Measurements from ENCODE around the gene MICALL1. TPM values are rescaled to one million over a fixed set of nuclear protein-coding genes. Genes with fewer than 3 reads are reported as not detected.

MICALL1 gene
- total and polyA plus RNA-seq, 7 donors = 8.4 to 109 (median 23.9) TPM

DNA sequence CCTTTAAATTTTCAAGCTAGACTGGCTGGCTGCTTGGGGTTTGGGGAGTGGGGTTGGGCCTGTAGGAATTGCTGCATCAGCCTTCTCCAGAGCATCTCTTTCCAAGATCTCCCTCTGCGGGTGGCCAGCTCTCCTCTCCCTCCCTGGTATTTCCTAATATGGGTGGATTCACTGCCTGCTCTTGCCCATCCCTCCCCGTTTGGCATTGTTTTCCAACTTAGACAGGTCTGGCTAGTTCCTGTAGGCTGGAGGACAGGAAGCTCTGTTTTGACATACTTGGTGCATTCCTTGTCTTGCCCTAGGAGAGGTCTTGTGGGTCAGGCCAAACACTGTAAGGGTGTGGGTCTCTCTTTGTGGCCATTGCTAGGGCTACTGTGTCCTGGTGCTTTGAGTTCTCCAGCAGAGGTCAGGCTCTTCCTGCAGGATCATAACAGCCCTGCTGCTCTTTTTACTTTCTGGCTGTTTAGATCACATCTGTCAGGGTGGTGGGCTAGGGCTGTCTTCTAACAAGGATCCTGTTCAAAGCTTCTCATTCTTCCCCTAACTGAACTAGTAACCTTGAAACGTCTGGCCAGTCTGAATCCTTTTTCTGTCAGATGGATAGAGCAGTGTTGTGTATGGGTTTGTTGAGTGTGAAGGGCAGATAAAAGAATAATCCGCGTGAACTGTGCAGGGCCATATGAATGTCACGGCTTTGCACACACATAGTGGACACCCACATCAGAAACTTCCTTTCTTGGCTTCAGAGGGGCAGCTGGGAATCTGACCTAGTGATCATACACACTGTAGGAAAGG, 18.3 kb upstream of the MICALL1 start:
- no peaks in the 10 kb centered on the region for H3K27me3 ChIP-seq
- intact Hi-C loops (cut with DNase I) = loop anchor here (1.0 kb wide), 1 partner anchor 46 kb away; no protein-coding TSS in a partner anchor
- peaks cover 0 to 23% (median 3%) of the 10 kb centered on the region in 4 donors for H3K36me3 ChIP-seq
- WGBS, 2 donors = 70 to 75% methylated on average over 6 of the region's 6 CpGs
- no peak overlapping the region for H3K4me3 ChIP-seq
- peak; percentile 91 for DNase-seq
- H3K4me1 ChIP-seq = peaks cover 0 to 84% (median 71%) of the 10 kb centered on the region in 4 donors
- TF ChIP-seq, protein P1, sequence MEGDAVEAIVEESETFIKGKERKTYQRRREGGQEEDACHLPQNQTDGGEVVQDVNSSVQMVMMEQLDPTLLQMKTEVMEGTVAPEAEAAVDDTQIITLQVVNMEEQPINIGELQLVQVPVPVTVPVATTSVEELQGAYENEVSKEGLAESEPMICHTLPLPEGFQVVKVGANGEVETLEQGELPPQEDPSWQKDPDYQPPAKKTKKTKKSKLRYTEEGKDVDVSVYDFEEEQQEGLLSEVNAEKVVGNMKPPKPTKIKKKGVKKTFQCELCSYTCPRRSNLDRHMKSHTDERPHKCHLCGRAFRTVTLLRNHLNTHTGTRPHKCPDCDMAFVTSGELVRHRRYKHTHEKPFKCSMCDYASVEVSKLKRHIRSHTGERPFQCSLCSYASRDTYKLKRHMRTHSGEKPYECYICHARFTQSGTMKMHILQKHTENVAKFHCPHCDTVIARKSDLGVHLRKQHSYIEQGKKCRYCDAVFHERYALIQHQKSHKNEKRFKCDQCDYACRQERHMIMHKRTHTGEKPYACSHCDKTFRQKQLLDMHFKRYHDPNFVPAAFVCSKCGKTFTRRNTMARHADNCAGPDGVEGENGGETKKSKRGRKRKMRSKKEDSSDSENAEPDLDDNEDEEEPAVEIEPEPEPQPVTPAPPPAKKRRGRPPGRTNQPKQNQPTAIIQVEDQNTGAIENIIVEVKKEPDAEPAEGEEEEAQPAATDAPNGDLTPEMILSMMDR (IDR thresholded peaks at IDR 0.05) = peak in 3 of 4 experiments; percentile 56 to 59 (median 58)
- TF ChIP-seq EP300 (IDR thresholded peaks at IDR 0.05) = no peak
- peak; percentile 32 to 63 (median 47) for TF ChIP-seq POLR2AphosphoS5 (IDR thresholded peaks at IDR 0.05)
- TF ChIP-seq POLR2A (IDR thresholded peaks at IDR 0.05) = no peak
- no peaks in the 10 kb centered on the region for H3K9me3 ChIP-seq
- H3K27ac ChIP-seq = peak overlapping the region; percentile 73 to 89 (median 83)

DNA sequence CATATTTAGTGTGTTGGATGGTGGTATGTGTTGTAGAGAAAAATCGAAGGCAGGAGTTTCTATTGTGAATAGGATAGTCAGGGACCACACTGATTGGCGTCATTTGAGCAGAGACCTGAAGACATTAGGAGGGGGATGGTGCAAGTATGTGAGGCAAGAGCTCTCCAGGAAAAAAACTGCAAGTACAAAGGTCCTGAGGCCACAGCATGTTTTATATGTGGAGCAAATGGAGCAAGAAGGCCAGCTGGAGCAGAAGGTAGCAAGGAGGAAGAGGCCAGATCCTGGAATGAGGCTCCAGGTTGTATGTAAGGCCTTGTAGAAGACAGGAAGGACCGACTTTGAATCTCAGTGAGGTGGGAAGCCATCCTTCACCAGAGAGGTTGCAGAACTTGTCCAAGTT, 14.2 kb upstream of the MICALL1 start:
- Histone ChIP-seq H3K27ac (peak overlapping the region; percentile 73 to 89 (median 83)), H3K9me3 (no peaks in the 10 kb centered on the region), H3K27me3 (no peaks in the 10 kb centered on the region), H3K4me3 (no peak overlapping the region), H3K36me3 (peaks cover 0 to 20% (median 3%) of the 10 kb centered on the region in 4 donors), H3K4me1 (peaks cover 0 to 91% (median 84%) of the 10 kb centered on the region in 4 donors)
- WGBS, 2 donors = 93% methylated on average over 3 of the region's 3 CpGs
- TF ChIP-seq POLR2A (IDR thresholded peaks at IDR 0.05) (no peak), POLR2AphosphoS5 (IDR thresholded peaks at IDR 0.05) (no peak), EP300 (IDR thresholded peaks at IDR 0.05) (no peak)
- TF ChIP-seq, protein P1 (IDR thresholded peaks at IDR 0.05) = no peak
- intact Hi-C loops (cut with DNase I) = loop anchor here (2.0 kb wide), 1 partner anchor 13 kb away; no protein-coding TSS in a partner anchor
- DNase-seq = no peak

DNA sequence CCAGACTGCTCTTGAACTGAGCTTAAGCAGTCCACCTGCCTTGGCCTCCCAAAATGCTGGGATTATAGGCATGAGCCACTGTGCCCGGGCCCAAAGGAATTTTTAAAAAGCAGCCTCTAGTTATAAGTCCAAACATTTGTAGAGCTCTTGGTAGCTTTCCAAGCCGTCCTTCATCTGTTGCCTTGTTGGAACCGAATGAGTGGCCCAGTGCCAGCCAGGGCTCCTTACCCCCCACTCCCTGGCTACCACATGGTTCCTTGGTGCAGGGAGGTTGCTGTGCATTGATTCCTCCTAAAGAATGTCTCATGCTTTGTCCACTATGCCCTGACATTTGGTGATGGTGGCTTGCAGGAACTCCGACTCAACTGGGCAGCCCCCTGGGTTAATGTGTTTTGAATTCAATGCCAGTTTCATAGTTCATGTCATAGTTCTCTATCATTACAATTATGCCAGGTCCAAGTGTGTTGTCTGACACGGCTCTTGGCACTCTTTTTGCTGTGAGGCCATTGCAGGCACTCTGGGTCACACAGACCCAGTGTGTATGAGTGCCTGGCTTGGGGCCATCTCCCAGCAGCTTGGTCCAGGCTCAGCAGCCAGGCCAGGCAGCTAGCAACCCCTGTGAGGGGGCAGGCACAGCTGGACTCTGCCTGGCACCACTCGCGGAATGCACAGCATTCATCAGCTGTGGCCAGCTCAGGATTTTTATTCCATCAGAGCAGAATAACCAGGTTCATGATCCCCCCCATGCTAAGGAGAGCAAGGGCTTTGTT, 13.3 kb upstream of the MICALL1 start:
- H3K9me3 ChIP-seq = no peaks in the 10 kb centered on the region
- H3K4me3 ChIP-seq = no peak overlapping the region
- intact Hi-C loops (cut with DNase I) = no loop called here
- peak overlapping the region; percentile 73 to 89 (median 83) for H3K27ac ChIP-seq
- peaks cover 0 to 88% (median 80%) of the 10 kb centered on the region in 4 donors for H3K4me1 ChIP-seq
- peak; percentile 83 for DNase-seq
- H3K27me3 ChIP-seq = no peaks in the 10 kb centered on the region
- peaks cover 0 to 20% (median 3%) of the 10 kb centered on the region in 4 donors for H3K36me3 ChIP-seq
- TF ChIP-seq POLR2AphosphoS5 (IDR thresholded peaks at IDR 0.05) (peak in 1 of 4 donors; percentile 26), EP300 (IDR thresholded peaks at IDR 0.05) (no peak), POLR2A (IDR thresholded peaks at IDR 0.05) (no peak)
- TF ChIP-seq, protein P1 (IDR thresholded peaks at IDR 0.05) = no peak
- 74 to 80% methylated on average over 7 of the region's 7 CpGs for WGBS, 2 donors

DNA sequence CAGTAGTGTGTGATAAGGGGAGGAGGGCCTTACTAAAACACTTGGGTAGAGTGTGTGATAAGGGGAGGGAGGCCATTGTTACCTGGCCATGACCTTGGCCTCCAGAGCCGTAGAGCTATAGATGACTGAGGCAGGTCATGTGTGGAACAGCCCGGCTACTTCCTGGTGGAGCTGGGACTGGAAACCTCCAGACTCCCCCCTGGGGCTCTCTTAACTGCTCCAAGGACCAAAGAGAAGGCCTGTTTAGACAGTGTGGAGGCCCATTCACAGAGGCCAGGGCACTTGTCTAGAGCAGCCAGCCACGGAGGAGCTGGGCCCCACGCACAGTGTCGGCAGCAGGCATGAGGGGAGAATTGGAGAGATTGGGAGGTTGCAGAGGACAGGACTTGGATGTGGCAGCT, 12.5 kb upstream of the MICALL1 start:
- TF ChIP-seq, protein P1 (IDR thresholded peaks at IDR 0.05) = no peak
- TF ChIP-seq POLR2AphosphoS5 (IDR thresholded peaks at IDR 0.05) (no peak), EP300 (IDR thresholded peaks at IDR 0.05) (no peak), POLR2A (IDR thresholded peaks at IDR 0.05) (no peak)
- intact Hi-C loops (cut with DNase I) = no loop called here
- no peaks in the 10 kb centered on the region for H3K27me3 ChIP-seq
- no peak overlapping the region for H3K4me3 ChIP-seq
- H3K4me1 ChIP-seq = peaks cover 0 to 88% (median 75%) of the 10 kb centered on the region in 4 donors
- 75 to 81% methylated on average over 5 of the region's 5 CpGs for WGBS, 2 donors
- H3K9me3 ChIP-seq = no peaks in the 10 kb centered on the region
- H3K27ac ChIP-seq = peak overlapping the region; percentile 73 to 89 (median 83)
- DNase-seq = no peak
- H3K36me3 ChIP-seq = peaks cover 0 to 18% (median 3%) of the 10 kb centered on the region in 4 donors

Measured in sigmoid colon (tissue), 7 donors.